Cardiac ventricle fibroblast (primary cell): ENCODE measurements around the gene TRIOBP. TPM values are rescaled to one million over a fixed set of nuclear protein-coding genes. Genes with fewer than 3 reads are reported as not detected.

Source experiments
- total RNA-seq: library from RNA; depleted of rRNA; stranded (reverse); fragments of >200 nt; gene quantifications from 2 replicates; pipeline ENCODE4 v1.2.3, GENCODE V29; 2015

Gene TRIOBP
- 120 and 124 TPM in 2 replicates for total RNA-seq

GRCh38 chr22:37696657-37697537, at the start of gene TRIOBP:
TSS of gene TRIOBP (plus strand) at chr22:37697048. CDS start at chr22:37701366, 4,318 bp downstream.

GRCh38 chr22:37658133-37659065, 38.4 kb upstream of the TRIOBP start, which contains the start of gene PDXP:
TSS of gene PDXP (plus strand) at chr22:37658723. CDS start at chr22:37658783, 60 bp downstream.

GRCh38 chr22:37674951-37675929, 21.6 kb upstream of the TRIOBP start, which contains the start of gene LGALS1:
TSS of gene LGALS1 (plus strand) at chr22:37675636. CDS start at chr22:37675703, 67 bp downstream.

GRCh38 chr22:37686002-37686982, 10.6 kb upstream of the TRIOBP start, which contains the start of gene NOL12:
TSS of gene NOL12 (plus strand) at chr22:37686343. CDS start at chr22:37686393, 50 bp downstream.

GRCh38 chr22:37807410-37808293, 110.8 kb downstream of the TRIOBP start, which contains the start of gene GCAT:
TSS of gene GCAT (plus strand) at chr22:37807934. CDS start at chr22:37807968, 34 bp downstream.

GRCh38 chr22:37823134-37823985, 126.5 kb downstream of the TRIOBP start, which contains the start of gene GALR3:
TSS of gene GALR3 (plus strand) at chr22:37823382. CDS start at chr22:37823407, 25 bp downstream.

Other genes starting within 250 kb of the TRIOBP start
- gene MFNG, start 210.7 kb upstream of the TRIOBP start, total RNA-seq, result 0.24 and 1.1 TPM in 2 replicates
- 4.1 and 5.6 TPM in 2 replicates for gene CARD10, start 177.6 kb upstream of the TRIOBP start, total RNA-seq
- gene CDC42EP1, start 136.6 kb upstream of the TRIOBP start, total RNA-seq, result 67.3 and 73.9 TPM in 2 replicates
- gene LGALS2, start 117.0 kb upstream of the TRIOBP start, total RNA-seq, result not detected in 2 replicates
- gene GGA1, start 88.2 kb upstream of the TRIOBP start, total RNA-seq, result 18.8 and 20.7 TPM in 2 replicates
- gene SH3BP1, start 57.4 kb upstream of the TRIOBP start, total RNA-seq, result 14.5 and 16.0 TPM in 2 replicates
- gene PDXP, start 38.3 kb upstream of the TRIOBP start, total RNA-seq, result 6.5 and 9.9 TPM in 2 replicates
- gene LGALS1, start 21.4 kb upstream of the TRIOBP start, total RNA-seq, result 4,931 and 6,137 TPM in 2 replicates
- gene NOL12, start 10.7 kb upstream of the TRIOBP start, total RNA-seq, result 12.9 and 28.6 TPM in 2 replicates
- 26.2 and 42.1 TPM in 2 replicates for gene GCAT, start 110.9 kb downstream of the TRIOBP start, total RNA-seq
- 0.62 TPM in 1 of 2 replicates, not detected in the other for gene GALR3, start 126.3 kb downstream of the TRIOBP start, total RNA-seq
- gene ANKRD54, start 147.3 kb downstream of the TRIOBP start, total RNA-seq, result 29.6 and 39.3 TPM in 2 replicates
- 351 and 413 TPM in 2 replicates for gene EIF3L, start 152.4 kb downstream of the TRIOBP start, total RNA-seq
- gene MICALL1, start 209.2 kb downstream of the TRIOBP start, total RNA-seq, result 24.8 and 26.9 TPM in 2 replicates